Hindlimb muscle (tissue), 1 donor: Measurements from ENCODE around the gene SLC23A2. TPM values are rescaled to one million over a fixed set of nuclear protein-coding genes. Genes with fewer than 3 reads are reported as not detected.
"Not testable (repeated sequence)": the region's sequence is repeated elsewhere in the genome, so short reads cannot be mapped to it uniquely, and the experiment has no call there.

Source experiments
- DNase-seq: peaks from one replicate; pipeline ENCODE4 v3.0.0-alpha.2; 2013
- polyA plus RNA-seq: library from polyadenylated mRNA; unstranded; fragments of 120-200 nt; gene quantifications from one replicate; pipeline ENCODE4 v1.2.1, GENCODE V29; 2013; ENCODE audit not compliant: insufficient read length

The SLC23A2 gene
- polyA plus RNA-seq, 1 donor, result 11.4 TPM

DNA sequence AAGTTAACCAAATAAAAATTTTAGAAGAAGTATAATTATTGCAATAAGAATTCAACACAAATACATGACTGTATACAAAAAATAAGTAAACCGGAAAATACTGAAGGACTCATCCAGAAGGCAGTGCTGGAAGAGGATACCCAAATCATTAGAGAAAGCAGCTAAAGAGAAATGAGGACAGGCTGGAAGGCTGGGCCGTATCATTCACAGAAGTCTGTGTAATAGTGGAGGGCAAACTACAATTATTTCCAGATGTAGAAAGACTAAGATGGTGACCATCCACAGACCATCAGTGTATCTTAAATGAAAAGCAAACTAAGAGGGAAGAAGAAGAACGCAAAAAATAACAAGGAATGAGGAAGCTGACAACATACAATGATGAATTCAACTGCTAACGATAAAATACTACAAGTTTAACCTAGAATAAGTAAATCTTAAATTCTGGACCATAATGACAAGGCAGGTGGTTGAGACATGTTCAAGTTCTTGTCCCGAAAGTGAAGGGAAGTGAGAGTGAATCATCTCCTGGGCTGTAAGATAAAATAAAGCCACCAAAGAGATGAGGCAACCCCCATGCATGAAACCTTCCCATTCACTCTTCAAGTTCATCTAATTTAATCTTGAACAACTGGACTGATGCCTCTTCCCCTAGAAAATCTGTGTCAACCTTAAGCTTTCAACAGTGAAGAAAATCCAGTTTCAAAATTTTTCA, 71.5 kb downstream of the SLC23A2 start:
- DNase-seq, result no peak

DNA sequence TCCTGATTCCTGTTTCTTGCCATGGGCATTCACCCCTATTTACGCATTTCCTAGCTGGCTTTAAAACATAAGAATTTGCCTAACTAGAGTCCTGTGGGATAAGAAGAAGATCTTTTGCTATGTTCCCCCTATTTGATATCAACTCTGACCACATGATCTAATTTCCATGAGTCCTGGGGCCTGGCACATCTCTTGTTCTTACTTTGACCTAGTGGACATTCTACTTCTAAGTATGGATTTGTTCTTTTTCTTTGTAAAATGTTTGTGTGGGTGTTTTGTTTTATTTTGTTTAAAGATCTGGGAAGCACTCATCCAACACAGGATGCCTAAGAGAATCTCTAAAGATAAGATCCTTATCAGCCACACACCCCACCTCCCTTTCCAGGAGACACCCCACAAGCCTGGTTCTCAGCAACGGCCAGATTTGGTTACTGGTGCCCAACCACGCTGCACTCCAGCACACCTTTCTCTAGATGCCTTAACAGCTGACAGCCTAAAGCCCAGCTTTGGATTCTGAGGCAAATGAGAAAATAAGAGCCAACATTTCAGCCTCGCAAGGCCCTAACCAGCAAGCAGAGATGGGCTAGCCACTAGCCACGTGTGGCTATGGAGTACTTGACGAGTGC, 74.7 kb downstream of the SLC23A2 start:
- DNase-seq, result no peak

DNA sequence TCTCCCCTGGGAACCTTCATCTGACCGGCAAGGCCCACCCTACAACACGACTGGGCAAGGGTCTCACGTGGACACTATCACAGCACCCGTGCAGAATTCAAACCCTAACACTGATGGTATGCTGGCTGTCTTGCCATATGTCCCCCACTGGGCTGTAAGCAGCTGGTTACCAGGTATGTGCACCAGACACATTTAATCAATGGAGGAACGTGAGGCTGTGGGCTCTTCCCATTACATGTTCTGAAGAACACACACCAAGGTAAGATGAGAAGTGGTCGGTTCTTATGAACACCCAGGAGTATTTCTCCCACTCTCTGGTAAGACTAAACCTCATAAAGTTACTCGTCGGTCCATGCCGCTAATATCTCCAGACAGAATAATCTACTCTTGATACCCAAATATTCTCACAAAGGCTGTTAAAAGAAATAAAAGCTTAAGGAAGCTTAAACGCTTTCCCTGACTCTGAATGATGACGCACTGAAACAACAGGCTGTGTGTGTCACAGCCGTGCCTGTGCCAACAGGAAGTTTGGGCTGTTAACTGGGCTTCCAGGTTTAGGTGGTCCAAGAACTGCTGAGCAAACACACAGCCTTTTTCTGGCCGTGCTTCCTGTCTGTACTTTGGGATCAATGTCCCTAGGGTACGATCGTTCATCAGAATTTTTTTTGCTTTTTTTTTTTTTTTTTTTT, 75.3 kb downstream of the SLC23A2 start:
- peak; percentile 67 for DNase-seq

DNA sequence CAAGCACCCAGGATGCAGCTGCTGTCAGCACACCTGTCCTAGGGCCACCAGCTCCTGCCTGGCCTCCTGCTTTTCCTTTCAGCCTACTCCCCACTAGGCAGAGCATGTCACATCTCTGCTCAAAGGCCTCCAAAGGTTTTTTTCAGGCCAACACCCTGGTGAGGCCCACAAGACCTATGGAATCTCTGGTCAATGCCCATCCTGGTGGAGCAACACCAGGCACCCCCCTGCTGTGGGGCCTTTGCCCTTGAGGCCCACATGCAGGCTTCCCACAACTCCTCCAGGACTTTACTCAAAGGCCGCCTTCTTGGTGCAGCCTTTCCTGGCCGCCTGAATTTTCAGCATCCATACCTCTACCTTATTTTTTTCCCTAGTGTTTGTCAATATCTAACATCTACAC, 76.9 kb downstream of the SLC23A2 start:
- DNase-seq, result no peak

DNA sequence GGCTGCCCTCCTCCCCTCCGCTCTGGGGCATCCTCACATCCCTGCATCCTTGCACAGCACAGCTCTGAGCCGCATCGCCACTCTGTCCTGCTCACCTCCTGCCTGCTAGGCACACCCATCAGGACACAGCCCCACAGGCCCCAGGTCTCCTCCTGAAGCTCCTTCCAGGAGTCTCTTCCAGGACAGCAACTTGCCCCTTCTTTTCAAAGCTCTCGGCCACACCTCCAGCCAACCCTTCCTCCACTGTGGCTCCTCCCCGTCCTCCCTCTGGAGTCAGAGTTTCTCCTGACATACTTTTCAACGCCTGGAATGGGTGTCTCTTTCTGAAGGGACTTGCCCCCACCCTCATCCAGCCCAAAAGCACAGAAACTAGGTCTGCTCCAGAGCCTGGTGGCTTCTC, 77.3 kb downstream of the SLC23A2 start:
- no peak for DNase-seq

DNA sequence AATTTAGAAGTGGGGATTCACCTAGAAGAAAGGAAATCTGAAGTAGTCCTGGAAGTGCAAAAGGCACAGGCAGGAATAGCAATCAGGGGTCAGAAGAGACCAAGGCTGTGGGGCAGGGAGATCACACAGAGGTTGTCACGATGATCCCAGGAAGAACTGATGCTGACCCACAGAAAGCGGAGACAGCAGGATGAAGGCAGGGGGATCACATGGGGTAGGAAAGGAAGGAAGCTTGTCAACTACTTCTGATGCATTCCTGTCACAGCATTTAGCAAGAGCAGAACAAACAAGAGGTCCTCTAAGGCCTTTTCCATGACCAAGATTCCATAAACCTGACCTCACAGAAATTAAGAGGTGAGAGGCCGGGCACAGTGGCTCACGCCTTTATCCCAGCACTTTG, 79.1 kb downstream of the SLC23A2 start:
- no peak for DNase-seq

DNA sequence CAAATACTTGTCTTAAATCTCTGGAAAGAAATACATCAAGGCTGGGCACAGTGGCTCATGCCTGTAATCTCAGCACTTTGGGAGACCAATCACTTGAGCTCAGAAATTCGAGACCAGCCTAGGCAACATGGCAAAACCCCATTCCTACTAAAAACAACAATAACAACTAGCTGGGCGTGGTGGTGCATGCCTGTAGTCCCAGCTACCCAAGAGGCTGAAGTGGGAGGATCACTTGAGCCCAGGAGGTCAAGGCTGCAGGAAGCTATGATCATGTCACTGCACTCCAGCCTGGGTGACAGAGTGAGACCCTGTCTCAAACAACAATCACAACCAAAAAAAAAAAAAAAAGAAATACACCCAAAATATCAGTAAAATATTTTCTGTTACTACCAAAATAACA, 80.0 kb downstream of the SLC23A2 start:
- DNase-seq, result not testable (repeated sequence)

DNA sequence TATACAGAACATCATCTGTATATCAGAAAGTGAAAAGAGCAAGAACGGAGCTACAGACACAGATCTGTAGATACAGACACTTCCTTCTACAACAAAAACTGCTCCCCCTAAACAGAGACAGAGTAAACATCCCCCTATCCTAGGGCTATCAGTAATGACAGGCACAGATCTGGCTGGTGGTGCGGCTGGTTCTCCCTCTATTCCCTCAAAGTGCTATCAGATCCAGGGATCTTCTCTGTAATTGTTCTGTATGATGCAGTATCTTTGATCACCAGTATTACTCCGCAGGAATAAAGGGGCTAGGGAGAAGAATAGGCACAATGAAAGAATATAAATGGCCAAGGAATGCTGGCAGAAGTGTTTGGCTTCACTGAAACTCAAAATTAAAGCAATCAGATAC, 80.7 kb downstream of the SLC23A2 start:
- no peak for DNase-seq

DNA sequence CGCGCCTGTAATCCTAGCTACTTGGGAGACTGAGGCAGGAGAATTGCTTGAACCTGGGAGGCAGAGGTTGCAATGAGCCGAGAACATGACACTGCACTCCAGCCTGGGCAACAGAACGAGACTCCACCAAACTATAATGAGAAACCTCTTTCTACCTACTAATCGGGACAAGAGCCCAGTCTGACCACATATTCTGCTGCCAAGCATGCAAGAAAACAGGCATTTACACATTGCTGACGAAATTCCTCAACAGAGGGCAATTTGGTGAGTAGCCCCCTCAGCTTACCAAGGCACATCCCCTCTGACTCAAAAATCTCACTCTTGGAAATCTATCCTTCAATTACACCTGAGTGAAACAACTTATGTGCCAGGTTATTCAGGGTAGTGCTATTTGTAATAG, 81.2 kb downstream of the SLC23A2 start:
- DNase-seq, result no peak

DNA sequence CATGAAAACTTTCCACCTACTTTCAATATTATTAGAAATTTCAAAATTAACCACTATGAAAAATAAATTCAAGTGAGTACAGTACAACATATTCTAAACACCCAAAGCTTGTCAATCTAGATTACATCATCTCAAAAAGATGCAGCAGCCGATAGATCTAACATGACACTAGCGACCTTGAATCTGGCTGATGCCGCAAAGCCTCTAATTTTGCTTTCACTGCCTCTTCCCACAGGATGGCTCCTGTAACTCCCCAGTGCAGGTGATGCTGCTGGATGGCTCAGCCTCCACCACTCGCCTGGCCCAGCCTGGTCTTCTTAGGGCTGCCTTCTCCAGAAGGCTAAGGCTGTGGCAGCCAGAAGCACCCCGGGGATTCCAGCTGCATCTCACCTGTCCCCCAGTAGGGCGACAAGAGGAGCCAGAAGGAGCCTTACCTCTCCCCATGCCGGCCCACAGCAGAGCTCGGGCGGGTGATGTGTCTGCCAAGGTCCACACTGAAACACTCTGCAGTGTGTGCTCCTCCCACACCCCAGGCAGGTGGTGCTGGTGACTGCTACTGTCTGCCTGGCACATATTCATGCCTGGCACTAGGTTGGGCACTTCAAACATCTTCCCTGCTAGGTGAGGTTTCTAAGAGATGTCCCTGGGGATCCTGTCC, 82.1 kb downstream of the SLC23A2 start:
- DNase-seq, result no peak

DNA sequence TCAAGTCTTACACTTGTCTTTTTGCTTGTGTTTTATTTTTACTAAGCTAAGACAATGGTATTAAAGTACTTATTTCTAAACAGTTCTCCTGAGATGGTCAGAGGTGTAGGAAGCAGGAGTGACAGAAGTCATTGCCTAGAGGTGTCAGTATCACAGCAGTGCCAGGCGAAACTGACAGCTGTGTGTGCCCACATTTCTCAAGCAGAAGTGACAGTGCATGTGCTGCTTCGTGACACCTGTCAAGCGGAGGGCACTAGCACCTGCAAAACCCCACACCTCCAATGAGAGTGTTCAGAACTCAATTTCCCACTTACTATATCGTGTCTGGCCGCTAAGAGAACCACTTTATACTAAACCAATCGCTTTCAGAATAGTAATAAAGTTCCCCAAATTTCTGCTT, 82.8 kb downstream of the SLC23A2 start:
- no peak for DNase-seq

DNA sequence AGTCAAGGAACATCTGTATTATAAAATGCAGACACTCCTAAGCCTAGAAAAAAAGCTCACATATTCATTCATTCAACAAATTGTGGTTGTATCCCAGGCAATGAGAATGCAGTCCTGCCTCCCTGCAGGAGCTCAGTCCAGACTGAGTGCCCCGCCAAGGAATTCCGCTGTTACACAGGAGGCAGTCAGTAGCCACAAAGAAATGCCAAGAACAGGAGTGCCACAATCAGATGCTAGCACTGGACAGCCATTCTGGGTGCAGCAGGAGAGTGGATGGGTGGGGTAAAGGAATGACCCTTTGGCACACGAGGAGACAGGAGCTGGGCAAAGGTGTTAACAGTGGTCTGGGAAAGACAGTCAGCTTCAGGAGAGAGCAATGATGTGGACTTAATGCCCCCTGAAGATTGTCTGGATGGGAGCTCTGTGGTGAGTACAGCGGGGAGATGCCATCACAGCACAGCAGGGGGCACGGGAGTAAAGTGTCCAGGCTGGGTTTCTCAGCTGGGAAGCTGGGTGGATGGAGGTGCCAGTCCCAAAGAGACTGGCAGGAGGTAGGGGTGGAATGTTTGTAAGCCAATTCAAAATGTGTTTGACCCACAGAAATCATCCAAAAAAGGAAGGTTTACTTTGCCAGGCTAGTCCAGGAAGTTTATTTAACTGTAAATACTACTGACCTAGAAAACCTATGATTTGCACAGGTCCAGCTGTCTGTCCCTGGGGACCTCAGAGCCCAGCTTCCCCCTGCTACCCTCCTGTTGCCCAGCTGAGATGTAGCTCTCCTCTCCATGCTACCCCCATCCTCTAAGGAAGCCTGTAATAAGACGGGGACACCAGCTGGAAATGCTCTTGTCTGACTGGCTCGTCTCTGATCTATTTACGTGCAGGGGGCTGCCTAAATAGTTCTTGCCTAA, 84.1 kb downstream of the SLC23A2 start:
- DNase-seq, result no peak

DNA sequence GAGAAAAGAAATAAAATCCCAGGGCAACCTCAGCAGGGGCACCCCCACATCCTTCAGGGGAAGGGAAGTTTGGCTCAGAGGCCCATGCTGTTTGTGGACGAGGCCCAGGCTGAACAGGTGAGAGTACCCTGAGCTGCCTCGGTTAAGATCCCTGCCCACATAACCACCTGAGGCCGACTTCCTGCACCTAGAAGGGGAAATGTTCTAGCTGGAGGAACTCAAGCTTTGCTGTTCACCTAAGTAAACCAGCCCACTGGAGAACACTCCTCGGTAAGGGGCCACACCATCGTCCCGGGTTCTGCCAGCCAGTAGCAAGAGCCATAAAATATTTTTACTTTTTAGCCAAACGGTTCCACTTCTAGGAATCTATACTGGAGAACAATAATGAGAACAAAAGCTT, 88.2 kb downstream of the SLC23A2 start:
- DNase-seq, result no peak

DNA sequence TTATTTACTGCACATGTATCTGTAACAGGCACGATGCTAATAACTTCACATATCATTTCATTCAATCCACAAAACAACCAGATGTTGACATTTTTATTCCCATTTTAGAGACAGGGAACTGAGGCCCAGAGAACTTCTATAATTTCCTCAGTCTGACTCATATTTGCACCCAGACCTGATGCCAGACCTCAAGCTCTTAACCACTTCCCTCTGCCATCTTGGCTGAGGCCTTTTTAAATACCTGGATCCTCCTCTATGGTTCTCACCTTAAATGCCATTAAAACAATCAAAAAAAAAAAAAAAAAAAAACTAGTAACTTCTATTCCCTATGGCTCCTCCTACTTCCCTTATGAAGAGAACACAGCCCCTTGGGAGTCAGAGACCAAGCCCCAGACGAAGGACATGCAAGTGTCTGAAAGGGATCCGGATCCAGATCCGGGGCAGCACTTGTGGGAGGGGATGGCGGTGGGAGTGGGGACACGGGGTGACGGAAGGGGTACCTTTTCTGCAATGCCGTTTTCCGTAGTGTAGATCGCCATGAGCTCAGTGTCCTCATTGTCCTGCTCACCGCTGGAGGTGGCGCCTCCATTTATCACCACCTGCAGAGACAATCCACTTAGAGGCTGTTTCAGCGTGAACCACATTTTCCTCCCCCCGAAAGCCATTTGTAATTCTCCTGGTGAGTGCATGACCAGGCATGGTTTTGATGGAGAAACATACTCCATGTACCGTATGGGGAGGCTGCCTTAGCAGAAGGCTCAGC, 88.7 kb downstream of the SLC23A2 start:
- no peak for DNase-seq

DNA sequence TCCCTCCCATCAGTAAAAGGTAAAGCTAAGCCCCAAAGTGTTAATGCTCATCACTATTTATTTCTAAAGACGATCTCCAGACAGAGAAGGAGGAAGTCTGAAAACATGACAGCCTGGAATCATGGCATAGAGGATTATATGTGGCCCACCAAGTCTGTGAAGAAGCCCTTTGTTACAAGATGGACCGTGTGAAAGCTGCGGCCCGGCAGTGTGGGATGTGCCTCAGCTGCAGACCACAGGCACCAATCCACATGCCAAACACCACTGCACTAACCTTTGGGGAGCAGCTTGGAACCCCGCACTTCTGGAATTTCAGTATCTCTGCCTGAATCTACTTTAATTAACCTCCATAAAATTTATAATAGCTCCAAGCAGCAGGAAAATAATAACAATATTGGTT, 90.4 kb downstream of the SLC23A2 start:
- DNase-seq, result no peak

DNA sequence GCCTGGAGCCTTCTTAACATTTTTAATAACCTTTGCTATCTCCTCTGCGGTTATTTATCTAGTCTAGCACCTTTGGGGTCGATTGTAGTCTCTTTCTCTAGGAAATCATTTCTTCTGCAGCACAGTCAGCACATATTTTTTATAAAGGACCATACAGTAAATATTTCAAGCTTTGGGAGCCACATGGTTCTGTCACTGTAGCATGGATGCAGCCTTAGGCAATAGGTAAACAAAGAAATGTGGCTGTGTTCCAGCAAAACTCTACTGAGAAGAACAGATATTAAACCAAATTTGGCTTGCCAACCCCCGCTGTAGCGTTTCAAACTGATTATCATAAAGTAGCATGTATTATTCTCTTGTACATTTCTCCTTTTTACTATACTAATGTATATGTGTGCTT, 95.7 kb downstream of the SLC23A2 start:
- DNase-seq, result no peak

DNA sequence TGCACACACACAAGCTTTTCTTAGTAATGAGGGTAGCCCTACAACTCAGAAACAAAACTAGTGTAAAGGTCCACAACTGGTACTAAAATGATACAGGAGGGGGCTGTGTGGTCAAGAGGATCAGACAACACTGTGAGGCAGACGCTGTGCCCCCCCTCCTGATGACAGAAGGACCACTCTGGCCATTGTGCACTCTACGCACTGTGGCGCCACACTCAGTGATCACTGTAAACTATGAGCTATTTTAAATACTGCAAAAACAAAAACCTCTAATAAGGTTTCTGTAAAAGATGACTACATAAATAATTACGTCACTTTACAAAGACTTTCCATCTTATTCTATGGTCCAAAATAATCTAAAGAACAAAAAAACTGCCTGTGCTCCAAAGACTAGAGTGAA, 96.1 kb downstream of the SLC23A2 start:
- no peak for DNase-seq

DNA sequence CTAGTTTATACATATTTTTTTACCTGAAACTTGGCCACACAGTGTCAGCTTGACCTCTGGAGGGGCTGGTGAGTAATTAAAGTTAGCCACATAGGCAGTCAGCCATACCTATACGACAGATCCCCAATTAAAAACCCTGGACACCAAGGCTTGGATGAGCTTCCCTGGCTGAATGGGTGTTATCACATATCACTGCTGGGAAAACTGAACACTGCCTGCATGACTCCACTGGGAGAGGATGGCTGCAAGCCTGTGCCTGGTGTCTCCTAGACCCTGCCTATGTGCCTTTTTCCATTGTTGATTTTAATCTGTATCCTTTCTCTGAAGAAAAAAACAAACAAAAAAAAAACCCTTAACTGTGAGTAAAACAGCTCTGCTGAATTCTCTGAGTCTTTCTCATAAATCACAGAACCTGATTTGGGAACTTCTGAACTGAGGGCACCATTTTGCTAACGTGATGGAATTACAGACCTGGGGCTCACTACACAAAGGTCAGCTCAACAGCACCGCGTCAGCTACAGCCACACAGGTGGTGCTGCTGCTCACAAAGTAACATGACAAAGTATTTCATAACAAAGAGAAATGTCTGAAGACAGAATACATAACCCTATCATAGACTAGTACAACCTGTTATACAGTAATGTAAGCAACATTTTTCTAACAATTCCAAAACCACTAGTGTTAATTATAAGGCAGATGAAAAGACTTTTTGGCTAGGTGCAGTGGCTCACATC, 97.0 kb downstream of the SLC23A2 start:
- DNase-seq, result no peak

DNA sequence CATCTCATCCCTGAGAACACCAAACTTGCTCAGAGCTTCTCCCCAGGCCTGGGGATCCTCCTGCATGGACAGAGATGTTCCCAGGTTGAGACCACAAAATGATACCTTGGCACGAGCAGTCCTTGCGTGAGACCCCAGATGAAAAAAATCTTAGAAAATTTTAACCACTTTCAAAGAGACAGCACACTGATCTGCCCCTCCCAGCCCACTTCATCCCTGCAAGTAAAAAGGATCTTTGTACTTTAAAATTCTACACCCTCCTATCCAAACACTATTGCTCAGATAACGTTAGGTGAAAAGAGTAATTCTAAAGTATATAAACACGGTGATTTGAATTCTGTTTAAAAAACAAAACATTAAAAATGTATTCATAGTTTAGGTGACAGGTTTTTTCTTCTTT, 98.5 kb downstream of the SLC23A2 start:
- no peak for DNase-seq

DNA sequence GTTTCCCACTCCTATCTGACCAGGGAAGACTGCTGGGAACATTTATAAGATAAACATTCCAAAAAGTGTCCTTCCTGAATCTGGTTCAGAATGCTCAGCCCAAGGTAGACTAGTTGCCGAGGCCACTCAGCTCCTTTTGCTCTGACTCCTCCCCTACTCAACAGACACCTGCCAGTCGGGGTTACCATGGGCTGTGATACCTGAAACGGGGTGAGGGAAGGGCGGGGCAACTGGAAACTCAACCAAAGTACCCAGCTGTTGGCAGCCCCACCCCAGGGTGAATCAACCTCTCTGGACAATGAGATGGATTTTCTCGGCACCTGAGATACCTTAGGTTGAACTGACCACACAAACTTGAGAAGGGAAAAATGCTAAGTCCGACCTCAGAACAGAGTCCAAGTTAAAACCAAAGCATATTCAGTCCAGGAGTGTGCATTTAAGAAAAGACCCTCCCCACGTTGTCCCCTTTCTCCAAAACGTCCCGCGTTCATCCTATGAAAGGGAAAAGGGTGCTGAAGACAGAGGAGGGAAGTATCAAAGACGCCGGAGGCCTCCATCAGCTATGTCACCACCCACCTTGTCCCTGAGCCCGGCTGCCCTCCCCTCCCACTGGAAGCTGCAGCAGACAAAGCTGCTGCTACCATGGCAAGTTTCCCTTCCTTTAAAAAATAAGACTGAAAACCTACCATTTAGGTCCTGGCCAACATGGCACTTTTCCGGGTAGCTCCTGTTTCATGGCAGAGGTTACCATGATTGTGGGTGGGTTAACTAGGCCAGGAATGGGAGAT, 100.1 kb downstream of the SLC23A2 start:
- no peak for DNase-seq
